ENCODE results near the gene ASAP3.

ASAP3 gene

DNA sequence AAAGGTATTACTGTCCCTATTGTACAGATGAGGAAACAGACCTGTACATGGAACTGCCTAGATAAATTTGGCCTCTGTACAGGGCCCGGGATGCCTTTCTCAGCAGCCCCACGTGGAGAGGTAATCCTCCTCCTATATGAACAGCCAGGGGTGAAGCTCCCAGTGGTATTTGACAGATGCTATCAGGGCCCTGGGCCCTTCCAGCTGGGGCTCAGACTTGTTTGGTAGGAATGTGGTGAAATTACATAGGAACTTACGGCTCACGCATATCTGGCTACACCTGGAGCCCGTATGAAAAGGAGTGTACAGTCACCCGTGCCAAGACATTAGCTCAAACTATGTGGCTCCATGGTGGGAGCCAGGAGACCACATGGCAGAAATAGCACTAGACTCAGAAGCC is 34.7 kb downstream of the ASAP3 start:
- no peak for DNase-seq (ENCODE audit: low read depth)

DNA sequence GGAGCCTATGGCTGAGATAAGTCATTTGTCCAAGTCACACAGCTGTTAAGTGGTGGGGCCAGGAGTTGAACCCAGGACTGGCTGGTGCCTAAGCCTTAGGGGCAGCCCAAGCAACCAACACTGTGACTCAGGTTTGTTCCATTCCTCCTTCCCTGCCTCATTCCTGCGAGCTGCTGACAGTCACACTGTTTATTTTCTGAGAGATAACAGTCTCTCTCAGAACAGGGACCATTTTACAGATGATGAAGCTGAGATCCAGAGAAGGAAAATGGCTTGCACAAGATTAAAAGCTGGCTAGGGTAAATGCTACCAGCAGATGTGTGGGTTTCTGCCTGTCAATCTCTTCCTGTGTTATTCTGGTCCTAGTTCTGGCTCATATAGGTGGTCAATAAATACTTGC is 35.1 kb downstream of the ASAP3 start:
- DNase-seq (ENCODE audit: low read depth): no peak

DNA sequence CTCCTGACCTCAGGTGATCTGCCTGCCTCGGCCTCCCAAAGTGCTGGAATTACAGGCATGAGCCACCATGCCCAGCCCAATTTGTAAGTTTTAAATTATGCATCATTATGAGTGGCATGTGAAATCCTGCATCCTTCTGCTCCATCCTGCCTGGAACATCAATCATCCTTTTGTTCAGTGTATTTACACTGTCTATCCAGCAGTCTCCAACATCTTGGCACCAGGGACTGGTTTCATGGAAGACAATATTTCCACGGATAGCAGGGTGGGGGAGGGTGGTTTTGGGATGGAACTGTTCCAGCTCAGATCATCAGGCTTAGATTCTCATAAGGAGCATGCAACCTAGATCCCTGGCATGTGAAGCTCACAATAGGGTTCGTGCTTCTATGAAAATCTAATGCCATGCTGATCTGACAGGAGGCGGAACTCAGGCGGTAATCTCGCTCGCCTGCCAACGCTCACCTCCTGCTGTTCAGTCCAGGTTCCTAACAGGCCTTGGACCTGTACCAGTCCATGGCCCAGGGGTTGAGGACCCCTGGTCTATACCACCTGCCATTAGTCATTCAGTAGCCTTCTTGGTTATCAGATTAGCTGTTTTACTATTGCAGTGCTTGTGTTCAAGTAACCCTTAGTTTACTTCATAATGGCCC is 37.2 kb downstream of the ASAP3 start:
- DNase-seq (ENCODE audit: low read depth): no peak

DNA sequence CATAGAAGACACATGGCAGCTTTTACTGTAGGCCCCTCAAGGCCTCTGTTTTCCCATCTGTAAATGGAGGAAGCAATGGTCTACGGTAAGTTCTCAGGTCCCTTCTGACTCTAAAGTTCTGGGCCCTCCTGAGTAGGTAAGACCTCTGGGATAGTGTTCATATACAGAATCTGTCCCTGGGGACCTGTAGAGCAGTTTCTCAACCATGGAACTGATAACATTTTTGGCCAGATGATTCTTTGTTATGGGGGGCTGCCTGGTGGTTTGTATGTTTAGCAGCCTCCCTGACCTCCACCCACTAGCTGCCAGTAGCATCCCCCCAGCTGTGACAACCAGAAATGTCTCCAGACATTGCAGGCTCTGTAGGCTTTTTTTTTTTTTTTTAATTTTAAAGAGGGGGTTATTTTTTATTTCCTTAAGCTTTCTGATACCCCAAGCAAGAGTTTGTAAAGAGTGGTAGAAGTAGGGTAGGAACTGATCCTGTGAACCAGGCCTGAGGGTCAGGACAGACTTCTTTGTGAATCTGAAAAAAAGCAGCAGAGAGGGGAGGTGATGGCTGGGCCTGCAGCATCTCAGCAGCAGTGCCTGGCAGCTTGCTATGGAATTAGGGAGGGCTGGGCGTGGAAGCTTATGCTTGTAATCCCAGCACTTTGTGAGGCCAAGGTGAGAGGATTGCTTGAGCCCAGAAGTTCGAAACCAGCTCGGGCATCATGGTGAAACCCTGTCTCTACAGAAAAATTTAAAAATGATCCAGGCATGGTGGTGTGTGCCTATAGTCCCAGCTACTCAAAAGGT is 39.2 kb downstream of the ASAP3 start:
- no peak for DNase-seq (ENCODE audit: low read depth)

DNA sequence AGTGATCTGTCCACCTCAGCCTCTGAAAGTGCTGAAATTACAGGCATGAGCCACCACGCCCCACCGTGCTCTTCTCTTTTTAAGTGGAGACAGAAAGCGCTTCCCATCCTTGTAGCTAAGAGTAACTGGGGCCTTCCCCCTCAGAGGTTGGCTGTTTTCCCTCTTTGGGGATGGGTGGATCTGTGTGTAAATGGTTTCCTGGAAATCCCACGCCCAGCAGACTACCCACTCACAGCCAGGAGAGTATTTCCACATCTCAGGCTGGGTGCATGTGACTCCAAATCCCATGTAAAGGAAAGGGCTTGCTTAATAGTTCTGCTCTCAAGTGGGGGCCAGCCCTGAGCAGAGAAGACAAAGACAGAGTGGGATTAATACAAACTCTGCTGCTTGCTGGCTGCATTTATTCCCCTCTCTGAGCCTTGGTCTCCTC is 39.9 kb downstream of the ASAP3 start:
- DNase-seq (ENCODE audit: low read depth): peak; percentile 96

DNA sequence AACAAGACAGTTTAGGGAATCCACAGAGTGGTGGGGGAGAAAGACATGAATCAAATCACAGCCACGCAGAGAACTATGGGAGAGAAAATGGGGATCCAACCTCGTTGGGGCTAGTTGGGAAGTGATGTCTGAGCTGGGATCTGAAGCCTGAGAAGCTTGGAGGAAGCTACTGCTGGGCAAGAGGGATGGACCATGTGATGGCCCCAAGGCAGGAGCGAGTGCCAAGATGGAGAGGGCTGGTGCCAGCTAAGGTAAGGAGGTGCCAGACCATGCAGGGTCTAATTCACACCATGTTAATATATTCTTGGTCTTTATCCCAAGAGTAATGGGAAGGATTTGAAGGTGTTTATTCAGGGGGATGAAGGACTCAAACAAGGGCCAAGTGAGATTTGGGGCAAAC is 41.2 kb downstream of the ASAP3 start:
- no peak for DNase-seq (ENCODE audit: low read depth)

DNA sequence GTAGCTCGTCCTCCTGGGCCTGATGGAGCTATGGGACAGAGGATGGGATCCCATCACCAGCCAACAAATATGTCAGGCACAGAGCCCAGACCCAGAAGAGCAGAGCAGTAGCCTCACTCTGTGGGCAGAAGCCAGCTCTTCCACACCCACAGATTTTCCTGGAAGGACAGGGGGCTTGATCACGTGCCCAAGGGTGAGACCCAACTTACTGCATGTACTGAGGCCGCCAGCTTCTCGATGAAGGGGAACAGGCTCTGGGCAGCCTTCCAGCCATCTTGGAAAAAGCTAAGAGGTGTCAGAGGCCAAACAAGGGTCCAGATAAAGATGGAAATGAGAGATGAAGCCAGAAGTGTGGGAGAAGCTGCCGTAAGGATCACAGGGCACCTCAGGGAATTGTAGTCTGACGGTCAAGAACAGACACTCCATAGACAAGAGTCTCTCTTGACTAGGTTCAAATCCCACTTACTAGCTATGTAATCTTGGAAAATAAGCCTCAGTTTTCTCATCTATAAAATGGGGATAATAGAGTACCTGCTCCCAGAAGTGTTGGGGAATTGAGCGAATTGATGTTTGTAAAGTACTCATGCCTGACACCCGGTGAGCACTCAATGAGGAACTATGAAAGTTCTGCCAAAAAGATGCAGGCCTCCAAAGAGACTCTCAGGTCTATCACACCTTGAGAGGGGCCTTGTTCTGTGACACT is 42.4 kb downstream of the ASAP3 start:
- DNase-seq (ENCODE audit: low read depth): no peak

DNA sequence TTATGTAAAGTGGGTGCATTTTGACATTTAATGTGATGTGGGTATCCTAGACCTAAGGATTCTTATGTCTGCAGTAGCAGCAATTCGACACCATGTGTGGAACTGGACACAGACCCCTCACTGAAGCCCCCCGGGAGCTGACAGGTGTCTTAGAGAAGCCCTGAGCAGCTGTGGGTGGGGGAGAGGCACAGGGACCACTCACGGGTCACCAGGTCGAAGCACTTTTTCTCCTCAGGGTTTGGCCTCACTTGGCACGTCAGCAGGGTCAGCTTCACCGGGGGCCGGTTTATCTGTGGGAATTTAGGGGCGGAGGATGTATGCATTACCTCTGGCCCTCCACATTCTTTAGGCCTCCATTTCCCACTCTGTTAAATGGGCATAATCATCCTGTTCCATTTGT is 45.4 kb downstream of the ASAP3 start:
- DNase-seq (ENCODE audit: low read depth): no peak

DNA sequence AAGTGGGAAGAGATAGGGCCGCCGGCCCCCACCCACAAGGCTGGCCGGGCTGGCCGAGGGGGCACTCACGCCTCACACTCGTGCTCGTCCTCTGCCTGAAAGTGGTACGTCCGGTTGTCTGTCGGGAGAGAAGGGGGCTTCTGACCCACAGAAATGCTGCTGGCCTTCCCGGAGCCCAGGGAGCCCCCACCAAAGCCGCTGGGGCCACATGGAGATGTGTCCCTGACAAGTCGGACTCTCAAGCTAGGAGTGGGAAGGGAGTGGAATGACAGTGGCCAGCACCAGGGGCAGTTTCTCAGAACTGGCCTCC is 46.7 kb downstream of the ASAP3 start:
- DNase-seq (ENCODE audit: low read depth): no peak

DNA sequence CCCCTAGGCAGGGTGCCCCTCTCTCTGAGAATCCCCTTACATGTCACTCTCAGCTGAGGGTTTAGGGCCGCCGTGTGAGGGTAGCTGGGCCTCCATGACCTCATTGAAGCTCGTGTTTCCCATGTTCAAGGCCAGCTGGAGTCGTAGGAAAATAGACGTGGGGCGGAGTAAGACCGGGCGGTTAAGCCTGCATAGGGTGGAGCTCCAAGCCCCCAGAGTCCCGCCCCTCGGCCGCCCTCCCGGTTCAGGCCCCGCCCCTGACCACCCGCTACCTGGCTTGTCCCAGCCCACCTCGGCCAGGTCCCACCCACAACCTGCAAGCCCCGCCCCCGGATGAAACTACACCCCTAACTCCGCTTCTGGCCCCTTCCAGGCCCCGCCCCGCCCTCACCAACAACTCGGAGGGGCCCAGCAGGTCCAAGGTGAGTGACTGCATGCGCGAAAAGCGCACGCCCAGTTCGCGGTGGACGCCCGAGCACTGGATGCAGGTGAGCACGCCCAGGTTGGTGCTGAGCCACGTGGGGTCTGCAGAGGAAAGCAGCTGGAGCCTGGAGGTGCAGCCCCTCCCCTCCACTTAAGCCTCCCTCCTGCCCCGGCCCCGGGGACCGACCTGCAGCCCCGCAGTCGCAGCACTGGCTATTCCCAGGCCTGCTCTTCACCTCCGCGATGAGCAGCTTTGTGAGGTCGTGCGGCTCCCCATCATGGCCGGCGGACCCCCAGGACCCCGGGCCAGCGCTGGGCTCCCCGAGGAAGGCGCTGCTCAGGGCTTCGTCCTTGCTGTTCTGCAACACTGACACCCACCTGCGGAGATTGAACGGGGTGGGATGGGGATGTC is 47.2 kb downstream of the ASAP3 start:
- no peak for DNase-seq (ENCODE audit: low read depth)

DNA sequence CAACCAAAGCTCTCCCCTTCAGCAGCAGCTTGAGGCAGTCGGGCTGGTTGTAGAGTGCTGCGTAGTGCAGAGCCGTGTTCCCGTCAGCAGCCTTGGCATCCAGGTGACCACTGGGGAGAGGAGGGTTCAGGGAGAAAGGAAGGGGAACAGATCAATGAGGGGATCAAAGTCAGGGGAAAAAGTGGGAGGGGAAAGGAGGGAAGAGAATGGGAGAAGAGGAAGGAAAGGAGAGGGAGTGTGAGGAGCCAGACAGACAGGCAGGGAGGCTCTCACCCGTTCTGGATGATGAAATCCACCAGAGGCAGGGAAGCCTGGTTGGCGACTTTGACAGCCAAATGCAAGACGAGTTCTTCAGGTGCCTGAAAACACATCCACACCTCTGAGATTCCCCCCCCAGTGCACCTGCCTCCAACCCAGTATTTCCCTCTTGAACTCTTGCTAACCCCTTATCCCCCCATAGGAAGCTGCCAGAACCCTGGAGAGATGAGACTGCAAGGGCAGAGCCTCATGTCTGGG is 49.7 kb downstream of the ASAP3 start:
- no peak for DNase-seq (ENCODE audit: low read depth)

DNA sequence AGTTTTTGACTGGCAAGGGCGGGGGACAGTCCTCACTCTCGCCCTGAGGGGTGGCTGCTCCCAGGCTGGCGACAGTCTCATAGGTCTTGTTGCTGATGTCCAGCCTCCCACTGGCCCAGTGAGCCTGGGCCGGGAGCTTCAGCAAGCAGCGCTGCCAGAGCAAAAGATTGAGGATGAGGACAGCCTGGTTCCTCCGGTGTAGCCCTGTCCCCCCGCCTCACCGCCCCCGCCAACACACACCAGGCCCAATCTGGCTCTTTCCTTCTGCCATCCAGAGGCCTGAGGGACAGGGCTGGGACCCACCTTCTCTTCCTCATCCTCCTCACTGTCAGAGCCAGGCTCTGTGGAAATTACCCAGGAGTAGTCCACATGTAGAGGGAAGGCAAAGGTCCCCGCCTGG is 50.9 kb downstream of the ASAP3 start:
- no peak for DNase-seq (ENCODE audit: low read depth)

DNA sequence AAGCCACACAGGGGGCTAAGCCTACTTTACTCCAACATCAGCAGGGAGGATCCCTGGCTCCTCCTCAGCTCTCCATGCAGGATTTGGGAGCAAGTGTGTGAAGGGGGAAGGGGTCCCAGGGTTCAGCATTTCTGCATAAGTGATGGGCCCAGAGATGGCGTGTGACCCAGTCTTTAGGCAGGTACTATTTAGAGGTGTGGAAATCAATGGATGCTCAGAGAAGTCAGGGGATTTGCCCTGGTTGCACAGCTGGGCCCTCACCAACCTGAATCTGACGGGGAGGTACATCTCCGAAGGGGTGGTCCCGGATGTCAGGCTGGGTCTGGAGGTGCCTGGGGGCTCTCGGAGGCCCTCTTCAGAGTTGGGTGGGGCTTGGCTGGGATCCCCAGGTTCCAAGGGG is 52.5 kb downstream of the ASAP3 start:
- no peak for DNase-seq (ENCODE audit: low read depth)

DNA sequence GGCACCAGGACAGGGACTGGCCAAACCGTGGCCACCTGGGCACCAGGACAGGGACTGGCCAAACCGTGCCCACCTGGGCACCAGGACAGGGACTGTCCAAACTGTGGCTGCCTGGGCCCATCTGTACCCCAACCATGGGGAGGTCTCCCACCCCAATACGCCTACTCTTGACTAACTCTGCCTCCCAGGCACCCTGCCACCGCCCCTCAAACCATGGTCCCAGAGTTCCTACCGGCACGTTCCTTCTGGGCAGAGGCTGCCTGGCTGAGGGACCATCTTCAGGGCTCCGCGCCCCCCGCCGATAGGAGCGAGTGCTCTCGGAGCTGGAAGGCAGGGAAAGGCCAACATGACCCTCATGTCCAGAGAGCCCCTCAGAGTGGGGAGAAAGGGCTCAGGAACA is 53.2 kb downstream of the ASAP3 start:
- no peak for DNase-seq (ENCODE audit: low read depth)

DNA sequence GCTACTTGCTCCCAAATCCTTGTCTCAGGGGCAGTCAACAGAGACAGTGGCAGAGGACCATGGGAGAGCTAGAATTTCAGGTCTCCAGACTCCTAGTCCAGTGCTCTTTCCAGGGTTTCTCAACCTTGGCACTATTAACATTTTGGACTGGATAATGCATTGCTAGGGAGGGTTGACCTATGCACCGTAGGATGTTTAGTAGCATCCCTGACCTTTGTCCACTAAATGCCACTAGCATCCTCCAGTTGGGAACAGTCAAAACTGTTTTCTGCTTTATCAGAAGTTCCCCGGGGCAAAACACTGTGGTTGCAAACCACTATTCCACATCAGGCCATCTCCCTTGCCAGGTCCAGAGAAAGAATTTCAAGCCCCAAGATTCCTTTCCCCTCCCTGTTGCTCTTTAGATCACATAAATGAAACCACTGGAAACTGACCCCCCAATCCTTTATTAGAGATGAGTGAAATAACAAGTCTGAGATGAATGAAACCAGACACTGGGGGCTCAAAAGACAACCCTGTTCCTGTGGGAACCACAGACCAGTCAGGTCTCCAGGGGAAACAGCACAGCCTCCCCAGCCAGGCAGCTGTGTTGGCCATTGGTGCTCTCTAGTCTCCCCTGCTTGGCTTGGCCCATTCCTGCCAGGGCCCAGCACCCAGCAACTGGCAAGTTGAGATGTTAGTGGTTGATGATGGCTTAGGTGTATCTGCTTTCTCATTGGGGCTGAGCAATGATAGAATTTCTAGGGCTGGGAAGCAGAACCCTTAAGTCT is 55.7 kb downstream of the ASAP3 start:
- DNase-seq (ENCODE audit: low read depth): no peak

DNA sequence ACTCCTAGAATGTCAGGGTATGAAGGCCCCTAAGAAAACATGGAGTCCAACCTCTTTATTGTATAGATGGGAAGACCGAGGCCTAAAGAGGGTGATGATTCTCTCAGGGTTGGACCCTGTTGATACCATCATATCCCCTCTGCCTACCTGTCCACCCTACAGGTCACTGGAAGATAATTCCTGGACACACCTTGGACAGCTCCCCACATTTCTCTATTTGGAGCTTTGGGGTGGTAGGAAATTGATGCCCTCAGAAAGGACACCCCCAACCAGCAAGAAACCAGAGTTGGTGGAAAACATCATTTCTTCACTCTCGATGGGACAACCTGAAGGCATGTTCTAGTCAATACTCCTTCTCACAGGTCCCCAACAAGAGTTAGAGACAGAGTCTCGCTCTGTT is 56.4 kb downstream of the ASAP3 start:
- DNase-seq (ENCODE audit: low read depth): no peak

DNA sequence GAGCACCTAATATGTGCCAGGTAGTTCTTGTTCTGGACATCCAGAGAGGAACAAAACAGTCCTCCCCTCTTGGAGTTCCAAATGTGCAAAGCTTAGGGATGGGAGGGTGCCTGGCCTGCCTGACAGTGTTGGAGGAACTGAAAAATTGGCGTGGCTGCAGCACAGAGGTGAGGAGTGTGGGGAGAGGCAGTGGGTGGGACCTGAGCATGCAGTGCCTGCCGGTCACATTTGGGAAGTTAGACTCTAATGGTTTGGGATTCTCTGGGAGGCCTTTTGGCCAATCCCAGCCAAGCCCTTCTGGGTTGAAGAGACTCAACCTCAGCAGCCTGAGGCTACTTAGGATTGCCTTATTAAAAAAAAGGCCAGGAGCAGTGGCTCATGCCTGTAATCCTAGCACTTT is 57.2 kb downstream of the ASAP3 start:
- no peak for DNase-seq (ENCODE audit: low read depth)

DNA sequence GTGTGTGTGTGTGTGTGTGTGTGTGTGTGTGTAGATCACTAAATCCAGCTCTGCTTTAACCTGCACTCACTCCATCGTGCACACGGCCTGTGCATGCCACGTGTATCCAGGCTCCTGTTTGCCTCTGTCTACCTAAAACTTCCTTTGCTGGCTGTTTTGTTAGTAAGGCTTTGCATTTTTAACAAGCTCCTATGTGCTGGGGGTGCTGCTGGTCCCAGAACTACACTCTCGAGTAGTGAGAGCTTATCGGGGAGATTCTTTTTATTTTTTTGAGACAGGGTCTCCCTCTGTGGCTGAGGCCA is 58.8 kb downstream of the ASAP3 start:
- DNase-seq (ENCODE audit: low read depth): no peak

DNA sequence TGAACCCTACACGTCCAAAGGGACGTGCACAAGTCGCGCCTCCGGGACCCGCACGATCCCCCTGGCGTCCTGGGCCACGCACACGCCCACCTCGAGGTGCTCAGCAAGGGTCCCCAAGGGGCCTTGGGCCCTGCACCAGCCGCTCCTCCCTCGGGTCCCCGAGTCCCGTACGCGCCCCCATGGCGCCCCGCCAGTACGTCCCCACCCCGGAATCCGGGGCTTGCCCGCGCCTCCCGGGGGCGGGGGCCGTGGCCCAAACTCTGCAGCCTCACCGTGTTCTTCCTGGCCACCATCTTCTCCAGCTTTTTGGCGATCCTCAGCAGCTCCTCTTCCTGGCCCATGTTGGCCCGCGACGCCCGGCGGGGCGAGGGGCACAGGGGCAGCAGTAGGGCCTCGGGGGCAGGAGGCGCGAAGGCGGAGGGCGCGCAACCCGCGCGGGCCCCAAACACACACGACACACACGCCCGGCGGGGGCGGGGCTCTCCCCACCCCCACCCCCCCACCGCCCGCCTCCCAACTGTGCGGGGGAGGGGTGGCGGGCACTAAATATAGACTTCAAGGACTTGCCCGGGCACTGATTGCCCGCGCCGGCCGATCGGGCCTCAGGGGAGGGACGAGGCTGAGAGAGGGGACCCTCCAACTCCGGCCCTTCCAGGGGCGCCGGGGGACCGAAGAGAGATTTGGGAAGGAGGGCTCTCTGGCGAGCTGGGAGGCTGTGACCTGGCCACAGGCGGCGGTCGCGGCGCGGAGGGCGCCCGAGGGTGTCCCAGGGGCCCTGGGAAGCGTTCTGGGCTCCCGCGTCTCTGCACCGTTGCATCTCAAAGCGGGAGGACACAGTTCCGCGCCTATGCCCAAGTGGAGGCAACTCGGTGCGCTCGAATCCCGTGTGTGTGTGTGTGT is 59.4 kb downstream of the ASAP3 start, which contains the start of gene TCEA3:
TSS of gene TCEA3 (minus strand) at position 456 of the 900 bp plus-strand sequence. CDS start at position 341, 115 bp downstream.
- DNase-seq (ENCODE audit: low read depth): peak; percentile 28
